ENCODE data around the gene RFLNA. TPM values are rescaled to one million over a fixed set of nuclear protein-coding genes. Genes with fewer than 3 reads are reported as not detected.

The RFLNA gene
- total RNA-seq, 1 donor, result 15.9 TPM

- DNase-seq (ENCODE audit: insufficient read length, low spot score, missing footprints), result no peak
- Histone ChIP-seq H3K4me2 (ENCODE audit: insufficient read depth, low read length) (no peak overlapping the region), H4K20me1 (ENCODE audit: insufficient read depth, low read length) (no peaks in the 10 kb centered on the region), H3K27ac (ENCODE audit: low read depth, low read length) (no peak overlapping the region), H3K79me2 (ENCODE audit: insufficient read depth, low read length) (no peaks in the 10 kb centered on the region), H3K36me3 (ENCODE audit: insufficient read depth, low read length) (no peaks in the 10 kb centered on the region), H3K27me3 (ENCODE audit: insufficient read depth, low read length) (no peaks in the 10 kb centered on the region), H3K4me1 (ENCODE audit: insufficient read depth, low read length) (peaks cover 2% of the 10 kb centered on the region), H3K4me3 (ENCODE audit: insufficient read depth, low read length) (no peak overlapping the region), H2AFZ (ENCODE audit: low read length) (no peak overlapping the region), H3K9me3 (ENCODE audit: low read depth, low read length) (no peaks in the 10 kb centered on the region)
- TF ChIP-seq CTCF (IDR thresholded peaks at IDR 0.05; ENCODE audit: extremely low read depth, low read depth, low read length), result no peak
Measured at GRCh38 chr12:124264089-124264795, 30.7 kb upstream of the RFLNA start.

- H3K27ac ChIP-seq (ENCODE audit: low read depth, low read length), result no peak overlapping the region
- no peaks in the 10 kb centered on the region for H4K20me1 ChIP-seq (ENCODE audit: insufficient read depth, low read length)
- H3K36me3 ChIP-seq (ENCODE audit: insufficient read depth, low read length), result no peaks in the 10 kb centered on the region
- no peak overlapping the region for H3K4me3 ChIP-seq (ENCODE audit: insufficient read depth, low read length)
- no peaks in the 10 kb centered on the region for H3K27me3 ChIP-seq (ENCODE audit: insufficient read depth, low read length)
- H3K4me2 ChIP-seq (ENCODE audit: insufficient read depth, low read length), result no peak overlapping the region
- peaks cover under 1% of the 10 kb centered on the region for H3K4me1 ChIP-seq (ENCODE audit: insufficient read depth, low read length)
- no peak for DNase-seq (ENCODE audit: insufficient read length, low spot score, missing footprints)
- no peaks in the 10 kb centered on the region for H3K9me3 ChIP-seq (ENCODE audit: low read depth, low read length)
- no peak overlapping the region for H2AFZ ChIP-seq (ENCODE audit: low read length)
- TF ChIP-seq CTCF (IDR thresholded peaks at IDR 0.05; ENCODE audit: extremely low read depth, low read depth, low read length), result no peak
- H3K79me2 ChIP-seq (ENCODE audit: insufficient read depth, low read length), result no peaks in the 10 kb centered on the region
Measured at GRCh38 chr12:124264879-124265278, 30.0 kb upstream of the RFLNA start.

- no peak overlapping the region for H3K4me2 ChIP-seq (ENCODE audit: insufficient read depth, low read length)
- no peak overlapping the region for H3K4me3 ChIP-seq (ENCODE audit: insufficient read depth, low read length)
- no peaks in the 10 kb centered on the region for H3K27me3 ChIP-seq (ENCODE audit: insufficient read depth, low read length)
- H3K9me3 ChIP-seq (ENCODE audit: low read depth, low read length), result no peaks in the 10 kb centered on the region
- H4K20me1 ChIP-seq (ENCODE audit: insufficient read depth, low read length), result no peaks in the 10 kb centered on the region
- no peak for TF ChIP-seq CTCF (IDR thresholded peaks at IDR 0.05; ENCODE audit: extremely low read depth, low read depth, low read length)
- H2AFZ ChIP-seq (ENCODE audit: low read length), result no peak overlapping the region
- no peaks in the 10 kb centered on the region for H3K4me1 ChIP-seq (ENCODE audit: insufficient read depth, low read length)
- no peak overlapping the region for H3K27ac ChIP-seq (ENCODE audit: low read depth, low read length)
- no peaks in the 10 kb centered on the region for H3K79me2 ChIP-seq (ENCODE audit: insufficient read depth, low read length)
- DNase-seq (ENCODE audit: insufficient read length, low spot score, missing footprints), result no peak
- H3K36me3 ChIP-seq (ENCODE audit: insufficient read depth, low read length), result no peaks in the 10 kb centered on the region
Measured at GRCh38 chr12:124267205-124267778, 27.6 kb upstream of the RFLNA start.

- peak overlapping the region; percentile 67 for H2AFZ ChIP-seq (ENCODE audit: low read length)
- DNase-seq (ENCODE audit: insufficient read length, low spot score, missing footprints), result no peak
Measured at GRCh38 chr12:124270671-124271070, 24.2 kb upstream of the RFLNA start.

More at GRCh38 chr12:124270671-124271070, 24.2 kb upstream of the RFLNA start:
- H3K4me3 ChIP-seq (ENCODE audit: insufficient read depth, low read length), result no peak overlapping the region
- H3K4me1 ChIP-seq (ENCODE audit: insufficient read depth, low read length), result peaks cover 5% of the 10 kb centered on the region
- no peak overlapping the region for H3K4me2 ChIP-seq (ENCODE audit: insufficient read depth, low read length)
- no peaks in the 10 kb centered on the region for H3K79me2 ChIP-seq (ENCODE audit: insufficient read depth, low read length)
- no peaks in the 10 kb centered on the region for H4K20me1 ChIP-seq (ENCODE audit: insufficient read depth, low read length)
- H3K36me3 ChIP-seq (ENCODE audit: insufficient read depth, low read length), result no peaks in the 10 kb centered on the region
- H3K9me3 ChIP-seq (ENCODE audit: low read depth, low read length), result no peaks in the 10 kb centered on the region
- TF ChIP-seq CTCF (IDR thresholded peaks at IDR 0.05; ENCODE audit: extremely low read depth, low read depth, low read length), result no peak
- no peak overlapping the region for H3K27ac ChIP-seq (ENCODE audit: low read depth, low read length)
- H3K27me3 ChIP-seq (ENCODE audit: insufficient read depth, low read length), result no peaks in the 10 kb centered on the region

Measured in osteoblast (primary cell).